Measurements from ENCODE around the gene TGFBR3L. TPM values are rescaled to one million over a fixed set of nuclear protein-coding genes. Genes with fewer than 3 reads are reported as not detected.

Gene TGFBR3L
- total and polyA plus RNA-seq, 2 of the 4 experiments (the other 2 are of a cell fraction), result 0.94 TPM; not detected in 1

DNA sequence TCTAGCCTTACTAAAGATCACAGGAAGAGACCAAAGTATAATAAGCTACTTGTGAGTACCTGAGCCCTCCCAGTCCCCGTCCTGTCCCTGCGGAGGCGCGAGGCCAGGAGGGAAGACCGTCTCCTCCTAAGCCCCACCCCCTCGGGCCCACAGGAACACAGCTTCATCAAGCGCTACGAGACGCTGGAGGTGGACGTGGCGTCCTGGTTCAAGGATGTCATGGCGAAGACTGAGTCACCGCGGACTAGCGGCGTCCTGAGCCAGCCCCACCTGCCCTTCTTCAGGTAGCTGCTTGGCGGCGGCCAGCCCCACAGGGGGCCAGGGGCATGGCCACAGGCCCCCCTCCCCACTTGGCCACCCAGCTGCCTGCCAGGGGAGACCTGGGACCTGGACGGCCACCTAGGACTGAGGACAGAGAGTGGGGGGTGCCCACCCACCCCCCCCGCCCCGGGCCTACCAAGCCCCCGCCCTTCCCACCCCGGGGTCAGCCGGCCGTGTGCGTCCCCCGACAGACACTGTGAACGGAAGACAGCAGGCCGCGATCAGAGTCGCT is 2.4 kb upstream of the TGFBR3L start:
- Histone ChIP-seq H2AK5ac (ENCODE audit: low read depth, low read length) (no peak overlapping the region), H2BK15ac (ENCODE audit: low read depth, low read length) (no peak overlapping the region), H3K9ac (ENCODE audit: low read depth, low read length) (no peak overlapping the region), H2AK9ac (replicated peaks; ENCODE audit: low read depth, low read length, poor library complexity) (no peak overlapping the region), H3K79me1 (ENCODE audit: low read depth in 1 of 2, low read length in 2 of 2) (peaks cover 0 to 18% of the 10 kb centered on the region in 2 experiments; a peak in 2 of 4 replicates), H3K27me3 (ENCODE audit: control insufficient read depth, insufficient read depth, low read length) (peaks cover 11% of the 10 kb centered on the region), H3K4me1 (ENCODE audit: control insufficient read depth, insufficient read depth, low read length) (peaks cover 7% of the 10 kb centered on the region; the same call in 1 of the 2 replicates), H3K23ac (ENCODE audit: low read depth, low read length) (no peak overlapping the region), H4K8ac (ENCODE audit: low read depth in 2 of 2, low read length in 2 of 2) (no peak overlapping the region), H3K14ac (replicated peaks; ENCODE audit: low read depth, low read length) (no peak overlapping the region), H2BK120ac (ENCODE audit: low read depth, low read length) (no peak overlapping the region), H3K4me2 (ENCODE audit: low read depth, low read length) (no peak overlapping the region), H3K9me3 (ENCODE audit: control insufficient read depth, insufficient read depth, low read length) (no peaks in the 10 kb centered on the region), H2BK5ac (ENCODE audit: low read depth, low read length, poor library complexity, severe bottlenecking) (no peak overlapping the region), H3K56ac (ENCODE audit: extremely low read depth, insufficient read depth, low read length) (no peak overlapping the region), H3K4ac (ENCODE audit: low read depth, low read length) (no peak overlapping the region), H3K9me1 (ENCODE audit: insufficient read depth, low read length) (no peaks in the 10 kb centered on the region; the same call in 1 of the 2 replicates), H3K27ac (ENCODE audit: insufficient read depth, low read length) (no peak overlapping the region), H3K4me3 (ENCODE audit: insufficient read depth, low read depth, low read length) (no peak overlapping the region), H2AFZ (replicated peaks; ENCODE audit: low read length, poor library complexity) (no peak overlapping the region), H4K20me1 (ENCODE audit: insufficient read depth, low read length) (peaks cover 23% of the 10 kb centered on the region), H2BK20ac (ENCODE audit: low read depth, low read length) (no peak overlapping the region), H3K36me3 (ENCODE audit: control insufficient read depth, insufficient read depth, low read length) (peaks cover 28% of the 10 kb centered on the region), H3K18ac (ENCODE audit: low read depth, low read length) (no peak overlapping the region), H4K5ac (ENCODE audit: low read depth, low read length) (no peak overlapping the region), H4K91ac (ENCODE audit: insufficient read depth, low read depth, low read length) (no peak overlapping the region)
- DNase-seq, result no peak
- POLR2A ChIA-PET (ENCODE audit: unreplicated experiment), result no interaction called here
- in situ Hi-C loops (cut with MboI; ENCODE audit: low sequenced_read_pairs) (no loop called here), dilution Hi-C loops (cut with HindIII; ENCODE audit: low sequenced_read_pairs, unreplicated experiment) (no loop called here), intact Hi-C loops (cut with micrococcal nuclease) (no loop called here)
- BruUV-seq (replicated peaks), result no TSS peak
- WGBS, 2 experiments (ENCODE audit: extremely low coverage in 2 of 2, insufficient read length in 1 of 2), result 93% methylated on average over 4 of the region's 31 CpGs; no CpG with 5 or more reads in 1 of the 2 experiments
- TF ChIP-seq SMC3 (IDR thresholded peaks at IDR 0.05; ENCODE audit: low read depth, low read length) (no peak), POLR2A (IDR thresholded peaks at IDR 0.05; ENCODE audit: low read depth, low read length) (no peak), CHD1 (IDR thresholded peaks at IDR 0.05; ENCODE audit: low read depth, low read length) (no peak), RFX5 (IDR thresholded peaks at IDR 0.05; ENCODE audit: low read depth, low read length) (no peak), BHLHE40 (IDR thresholded peaks at IDR 0.05; ENCODE audit: low read depth, low read length) (no peak), NFE2L2 (IDR thresholded peaks at IDR 0.05; ENCODE audit: low read depth, low read length) (no peak), CEBPB (IDR thresholded peaks at IDR 0.05; ENCODE audit: low read depth, low read length) (no peak), MXI1 (IDR thresholded peaks at IDR 0.05; ENCODE audit: borderline replicate concordance, low read depth, low read length) (no peak)
- TF ChIP-seq, protein P1, sequence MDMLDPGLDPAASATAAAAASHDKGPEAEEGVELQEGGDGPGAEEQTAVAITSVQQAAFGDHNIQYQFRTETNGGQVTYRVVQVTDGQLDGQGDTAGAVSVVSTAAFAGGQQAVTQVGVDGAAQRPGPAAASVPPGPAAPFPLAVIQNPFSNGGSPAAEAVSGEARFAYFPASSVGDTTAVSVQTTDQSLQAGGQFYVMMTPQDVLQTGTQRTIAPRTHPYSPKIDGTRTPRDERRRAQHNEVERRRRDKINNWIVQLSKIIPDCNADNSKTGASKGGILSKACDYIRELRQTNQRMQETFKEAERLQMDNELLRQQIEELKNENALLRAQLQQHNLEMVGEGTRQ (IDR thresholded peaks at IDR 0.05; ENCODE audit: low read depth, low read length), result no peak
- TF ChIP-seq, protein P2, sequence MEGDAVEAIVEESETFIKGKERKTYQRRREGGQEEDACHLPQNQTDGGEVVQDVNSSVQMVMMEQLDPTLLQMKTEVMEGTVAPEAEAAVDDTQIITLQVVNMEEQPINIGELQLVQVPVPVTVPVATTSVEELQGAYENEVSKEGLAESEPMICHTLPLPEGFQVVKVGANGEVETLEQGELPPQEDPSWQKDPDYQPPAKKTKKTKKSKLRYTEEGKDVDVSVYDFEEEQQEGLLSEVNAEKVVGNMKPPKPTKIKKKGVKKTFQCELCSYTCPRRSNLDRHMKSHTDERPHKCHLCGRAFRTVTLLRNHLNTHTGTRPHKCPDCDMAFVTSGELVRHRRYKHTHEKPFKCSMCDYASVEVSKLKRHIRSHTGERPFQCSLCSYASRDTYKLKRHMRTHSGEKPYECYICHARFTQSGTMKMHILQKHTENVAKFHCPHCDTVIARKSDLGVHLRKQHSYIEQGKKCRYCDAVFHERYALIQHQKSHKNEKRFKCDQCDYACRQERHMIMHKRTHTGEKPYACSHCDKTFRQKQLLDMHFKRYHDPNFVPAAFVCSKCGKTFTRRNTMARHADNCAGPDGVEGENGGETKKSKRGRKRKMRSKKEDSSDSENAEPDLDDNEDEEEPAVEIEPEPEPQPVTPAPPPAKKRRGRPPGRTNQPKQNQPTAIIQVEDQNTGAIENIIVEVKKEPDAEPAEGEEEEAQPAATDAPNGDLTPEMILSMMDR (conservative IDR thresholded peaks at IDR 0.05; ENCODE audit: low read depth, low read length), result no peak
- CTCF ChIA-PET, result no interaction called here
- no peak for ATAC-seq (ENCODE audit: low read depth)

Measured in IMR-90 (cell line).